ENCODE data around the gene MANEA. TPM values are rescaled to one million over a fixed set of nuclear protein-coding genes. Genes with fewer than 3 reads are reported as not detected.

The MANEA gene
- total and polyA plus RNA-seq, 10 of the 15 experiments (the other 5 are each of a cell fraction or from before 2014, with no cell fraction given) = 5.8 to 19.5 (median 12.5) TPM

DNA sequence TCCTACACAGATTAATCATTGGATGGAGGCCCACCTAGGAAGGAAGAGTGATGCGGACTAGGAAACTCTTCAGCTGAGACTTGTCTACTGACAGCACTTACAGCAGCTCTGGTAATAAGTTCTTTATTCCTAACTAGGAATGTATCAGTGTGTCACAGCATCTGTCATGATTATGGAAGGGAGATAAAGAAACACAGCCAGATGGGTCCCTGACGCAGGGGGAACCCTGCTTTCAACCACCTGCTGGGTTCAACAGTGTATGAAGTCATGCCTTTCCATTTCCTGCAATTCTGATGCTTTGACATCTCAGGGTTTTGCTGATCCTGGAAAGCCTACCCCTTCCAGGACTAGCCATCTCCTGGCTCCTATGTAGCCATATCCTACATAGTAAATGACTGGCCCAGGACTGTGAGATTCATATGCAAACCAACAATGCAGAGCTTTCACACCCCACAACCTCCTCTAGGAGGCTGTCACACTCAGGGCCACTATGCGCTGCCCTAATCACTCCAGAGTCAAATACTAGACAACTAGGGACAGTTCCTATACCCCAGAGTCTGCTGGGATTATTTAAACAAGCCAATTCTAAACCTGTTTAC lies 29.0 kb upstream of the MANEA start:
- RAD21 ChIA-PET (ENCODE audit: unreplicated experiment) = no interaction called here
- peak; percentile 56 for ATAC-seq
- BruUV-seq (replicated peaks) = no TSS peak

DNA sequence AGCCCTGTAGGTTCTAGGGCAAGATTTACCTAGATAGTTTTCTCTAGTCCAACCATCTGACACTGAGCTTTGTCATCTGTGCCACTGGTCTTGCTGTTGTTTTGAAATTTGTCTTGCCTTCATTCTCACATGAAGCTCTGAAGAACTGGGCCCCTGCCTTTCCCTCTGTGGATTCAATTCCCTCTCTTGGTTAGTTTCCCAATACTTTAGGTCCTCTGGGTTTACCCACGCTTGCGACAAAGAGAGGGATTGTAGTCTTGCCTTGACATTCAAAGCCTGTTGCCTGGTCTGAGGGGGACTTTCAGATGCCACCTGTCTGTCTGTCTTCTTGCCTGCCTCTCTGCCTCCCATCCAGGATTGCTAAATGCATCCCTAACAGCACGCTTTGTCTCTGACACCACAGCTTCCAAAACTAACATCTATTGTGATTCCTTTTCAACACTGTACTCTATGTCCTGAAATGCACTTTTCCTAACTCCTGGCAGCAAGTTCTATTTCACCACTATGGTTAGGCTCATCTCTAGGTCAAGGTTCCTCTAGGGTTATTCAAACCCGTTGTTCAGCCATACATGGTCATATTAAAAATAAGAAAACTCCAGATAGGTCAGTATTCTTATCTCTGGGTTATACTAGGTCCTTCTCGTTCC lies 25.5 kb upstream of the MANEA start:
- Histone ChIP-seq H3K4me3 (no peak overlapping the region), H3K79me2 (ENCODE audit: control insufficient read depth, insufficient read depth, low read length) (no peaks in the 10 kb centered on the region), H3K27me3 (replicated peaks in 1 of 2; ENCODE audit: control insufficient read depth in 2 of 2, insufficient read depth in 2 of 2, low read length in 1 of 2) (no peaks in the 10 kb centered on the region), H3K4me2 (ENCODE audit: control insufficient read depth, insufficient read depth) (no peak overlapping the region), H3K9me3 (replicated peaks; ENCODE audit: control insufficient read depth, insufficient read depth, low read length) (no peaks in the 10 kb centered on the region), H2AFZ (ENCODE audit: control insufficient read depth, low read depth, low read length) (no peak overlapping the region), H4K20me1 (ENCODE audit: control insufficient read depth, insufficient read depth) (no peaks in the 10 kb centered on the region), H3K36me3 (ENCODE audit: control insufficient read depth in 2 of 2, insufficient read depth in 2 of 2, low read length in 1 of 2) (no peaks in the 10 kb centered on the region), H3K9ac (ENCODE audit: control insufficient read depth, insufficient read depth, low read length) (no peak overlapping the region), H3K27ac (ENCODE audit: control insufficient read depth, insufficient read depth) (no peak overlapping the region), H3K4me1 (ENCODE audit: control insufficient read depth, insufficient read depth, low read length) (no peaks in the 10 kb centered on the region)
- POLR2A ChIA-PET = interaction anchor here (0.7 kb wide), 1 partner anchor 10 kb away, joined by 4 read pairs; no protein-coding TSS in a partner anchor
- ATAC-seq (no peak), FAIRE-seq (no peak), DNase-seq (ENCODE audit: low read depth, low spot score) (no peak)
- WGBS (ENCODE audit: insufficient coverage, insufficient replicate concordance, low lambda C conversion rate, missing lambda C conversion rate) = 57% methylated on average over 5 of the region's 5 CpGs
- intact Hi-C loops (cut with micrococcal nuclease; ENCODE audit: unreplicated experiment) = no loop called here
- CTCF ChIA-PET = no interaction called here
- BruUV-seq (replicated peaks) = no TSS peak
- RAD21 ChIA-PET (ENCODE audit: unreplicated experiment) = no interaction called here
- in situ Hi-C loops (cut with MboI) = no loop called here
- SMC1A ChIA-PET (ENCODE audit: uncharacterized antibody, unreplicated experiment) = no interaction called here
- TF ChIP-seq NFXL1 (IDR thresholded peaks at IDR 0.05; ENCODE audit: borderline replicate concordance) (no peak), FOS (IDR thresholded peaks at IDR 0.05; ENCODE audit: borderline replicate concordance, extremely low read depth, insufficient read length) (no peak), POLR2A (IDR thresholded peaks at IDR 0.05; ENCODE audit: low read depth, low read length) (no peak), SMARCA5 (IDR thresholded peaks at IDR 0.05) (no peak), CBX3 (IDR thresholded peaks at IDR 0.05; ENCODE audit: borderline replicate concordance, low read depth) (no peak), TBL1XR1 (IDR thresholded peaks at IDR 0.05; ENCODE audit: low read depth, low read length) (no peak), KDM1A (IDR thresholded peaks at IDR 0.05; ENCODE audit: borderline replicate concordance) (no peak), ZNF24 (IDR thresholded peaks at IDR 0.05) (no peak), TCF12 (IDR thresholded peaks at IDR 0.05; ENCODE audit: low read depth, low read length) (no peak), RB1 (IDR thresholded peaks at IDR 0.05; ENCODE audit: borderline replicate concordance) (no peak), FOXM1 (IDR thresholded peaks at IDR 0.05; ENCODE audit: low read depth, low read length) (no peak), HDGF (IDR thresholded peaks at IDR 0.05) (no peak)
- TF ChIP-seq, protein P1, sequence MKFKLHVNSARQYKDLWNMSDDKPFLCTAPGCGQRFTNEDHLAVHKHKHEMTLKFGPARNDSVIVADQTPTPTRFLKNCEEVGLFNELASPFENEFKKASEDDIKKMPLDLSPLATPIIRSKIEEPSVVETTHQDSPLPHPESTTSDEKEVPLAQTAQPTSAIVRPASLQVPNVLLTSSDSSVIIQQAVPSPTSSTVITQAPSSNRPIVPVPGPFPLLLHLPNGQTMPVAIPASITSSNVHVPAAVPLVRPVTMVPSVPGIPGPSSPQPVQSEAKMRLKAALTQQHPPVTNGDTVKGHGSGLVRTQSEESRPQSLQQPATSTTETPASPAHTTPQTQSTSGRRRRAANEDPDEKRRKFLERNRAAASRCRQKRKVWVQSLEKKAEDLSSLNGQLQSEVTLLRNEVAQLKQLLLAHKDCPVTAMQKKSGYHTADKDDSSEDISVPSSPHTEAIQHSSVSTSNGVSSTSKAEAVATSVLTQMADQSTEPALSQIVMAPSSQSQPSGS (IDR thresholded peaks at IDR 0.05; ENCODE audit: low read length) = no peak
- TF ChIP-seq, protein P2, sequence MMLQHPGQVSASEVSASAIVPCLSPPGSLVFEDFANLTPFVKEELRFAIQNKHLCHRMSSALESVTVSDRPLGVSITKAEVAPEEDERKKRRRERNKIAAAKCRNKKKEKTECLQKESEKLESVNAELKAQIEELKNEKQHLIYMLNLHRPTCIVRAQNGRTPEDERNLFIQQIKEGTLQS (IDR thresholded peaks at IDR 0.05; ENCODE audit: borderline replicate concordance, extremely low read depth, low read depth, low read length) = no peak

More for the DNA sequence above, 29.0 kb upstream of the MANEA start:
- no peaks in the 10 kb centered on the region for H3K27me3 ChIP-seq (replicated peaks in 1 of 2; ENCODE audit: control insufficient read depth in 2 of 2, insufficient read depth in 2 of 2, low read length in 1 of 2)
- H2AFZ ChIP-seq (ENCODE audit: control insufficient read depth, low read depth, low read length) = no peak overlapping the region
- no peaks in the 10 kb centered on the region for H3K4me1 ChIP-seq (ENCODE audit: control insufficient read depth, insufficient read depth, low read length)
- CTCF ChIA-PET = interaction anchor here (1.3 kb wide), 1 partner anchor 9 kb away, joined by 4 read pairs; no protein-coding TSS in a partner anchor
- no peak overlapping the region for H3K27ac ChIP-seq (ENCODE audit: control insufficient read depth, insufficient read depth)
- TF ChIP-seq HDAC2 (IDR thresholded peaks at IDR 0.05) = no peak
- no peak for TF ChIP-seq EGR1 (IDR thresholded peaks at IDR 0.05; ENCODE audit: borderline replicate concordance in 1 of 2, low read depth in 2 of 2, low read length in 2 of 2)
- TF ChIP-seq RFX5 (IDR thresholded peaks at IDR 0.05; ENCODE audit: low read depth, low read length) = no peak
- no peak for TF ChIP-seq SIN3A (IDR thresholded peaks at IDR 0.05; ENCODE audit: low read depth, low read length)
- TF ChIP-seq SUPT20H (IDR thresholded peaks at IDR 0.05; ENCODE audit: borderline replicate concordance, control insufficient read depth, low read depth, low read length) = no peak
- TF ChIP-seq RBBP5 (conservative IDR thresholded peaks at IDR 0.05) = no peak
- TF ChIP-seq ETV6 (conservative IDR thresholded peaks at IDR 0.05 in 1 of 2, IDR thresholded peaks at IDR 0.05 in 1 of 2; ENCODE audit: borderline replicate concordance in 1 of 2, low read depth in 1 of 2) = no peak
- no peak for TF ChIP-seq STAT3 (IDR thresholded peaks at IDR 0.05; ENCODE audit: low read depth, low read length)
- TF ChIP-seq JUNB (IDR thresholded peaks at IDR 0.05) = no peak
- TF ChIP-seq MYB (IDR thresholded peaks at IDR 0.05; ENCODE audit: borderline replicate concordance, low read depth, low read length) = no peak
- no peaks in the 10 kb centered on the region for H3K79me2 ChIP-seq (ENCODE audit: control insufficient read depth, insufficient read depth, low read length)
- no peaks in the 10 kb centered on the region for H3K36me3 ChIP-seq (ENCODE audit: control insufficient read depth in 2 of 2, insufficient read depth in 2 of 2, low read length in 1 of 2)
- intact Hi-C loops (cut with micrococcal nuclease; ENCODE audit: unreplicated experiment) = no loop called here
- no peak overlapping the region for H3K4me2 ChIP-seq (ENCODE audit: control insufficient read depth, insufficient read depth)
- no peak overlapping the region for H3K9ac ChIP-seq (ENCODE audit: control insufficient read depth, insufficient read depth, low read length)
- FAIRE-seq = no peak
- no peak for DNase-seq (ENCODE audit: low read depth, low spot score)
- H3K4me3 ChIP-seq = no peak overlapping the region
- SMC1A ChIA-PET (ENCODE audit: uncharacterized antibody, unreplicated experiment) = no interaction called here
- no peaks in the 10 kb centered on the region for H4K20me1 ChIP-seq (ENCODE audit: control insufficient read depth, insufficient read depth)
- H3K9me3 ChIP-seq (replicated peaks; ENCODE audit: control insufficient read depth, insufficient read depth, low read length) = no peaks in the 10 kb centered on the region
- 89% methylated on average over 3 of the region's 3 CpGs for WGBS (ENCODE audit: insufficient coverage, insufficient replicate concordance, low lambda C conversion rate, missing lambda C conversion rate)
- POLR2A ChIA-PET = interaction anchor here (0.6 kb wide), 1 partner anchor 52 kb away, joined by 8 read pairs; no protein-coding TSS in a partner anchor
- in situ Hi-C loops (cut with MboI) = no loop called here
